Measurements from ENCODE around the gene CHIT1. TPM values are rescaled to one million over a fixed set of nuclear protein-coding genes. Genes with fewer than 3 reads are reported as not detected.
A peak's percentile ranks its signal among the peaks of the same experiment; 100 is the strongest.

CHIT1 gene
- total and polyA plus RNA-seq, 9 of the 15 experiments (the other 6 are each of a cell fraction or from before 2014, with no cell fraction given) = not detected

DNA sequence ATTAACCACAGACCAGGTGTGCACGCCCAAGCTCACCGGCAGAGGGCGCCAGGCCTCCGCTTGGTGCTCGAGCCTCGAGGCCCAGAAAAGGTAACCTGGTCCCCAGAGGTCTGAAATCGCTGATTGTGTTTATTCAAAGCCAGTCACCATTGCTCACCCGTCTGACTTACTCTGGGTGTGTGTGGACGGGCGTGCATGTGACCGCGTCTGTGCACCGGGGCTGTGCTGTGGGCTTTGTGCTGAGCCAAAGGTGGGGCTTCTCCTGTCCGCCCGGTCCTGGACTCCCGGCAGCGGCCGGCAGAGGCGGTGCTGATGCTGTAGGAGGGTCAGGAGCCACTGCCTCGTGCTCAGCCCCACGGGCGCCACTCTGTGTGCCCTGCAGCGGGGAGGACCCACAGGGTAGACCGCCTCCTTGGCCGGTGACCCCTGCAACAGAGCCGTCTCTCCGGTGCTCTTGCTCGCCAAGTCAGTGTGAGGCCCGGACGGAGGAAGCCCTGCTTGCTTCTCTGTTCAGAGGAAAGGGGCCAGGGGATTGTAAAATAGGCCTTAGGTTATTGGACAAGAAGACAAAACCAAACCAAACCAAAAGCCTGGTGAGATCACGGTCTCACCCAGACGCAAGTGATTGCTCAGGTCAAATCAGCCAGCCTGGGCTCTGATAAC, 43.9 kb upstream of the CHIT1 start (continued):
- TF ChIP-seq, protein P1, sequence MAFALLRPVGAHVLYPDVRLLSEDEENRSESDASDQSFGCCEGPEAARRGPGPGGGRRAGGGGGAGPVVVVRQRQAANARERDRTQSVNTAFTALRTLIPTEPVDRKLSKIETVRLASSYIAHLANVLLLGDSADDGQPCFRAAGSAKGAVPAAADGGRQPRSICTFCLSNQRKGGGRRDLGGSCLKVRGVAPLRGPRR (CRISPR knock-in tag; IDR thresholded peaks at IDR 0.05) = no peak
- TF ChIP-seq, protein P2, sequence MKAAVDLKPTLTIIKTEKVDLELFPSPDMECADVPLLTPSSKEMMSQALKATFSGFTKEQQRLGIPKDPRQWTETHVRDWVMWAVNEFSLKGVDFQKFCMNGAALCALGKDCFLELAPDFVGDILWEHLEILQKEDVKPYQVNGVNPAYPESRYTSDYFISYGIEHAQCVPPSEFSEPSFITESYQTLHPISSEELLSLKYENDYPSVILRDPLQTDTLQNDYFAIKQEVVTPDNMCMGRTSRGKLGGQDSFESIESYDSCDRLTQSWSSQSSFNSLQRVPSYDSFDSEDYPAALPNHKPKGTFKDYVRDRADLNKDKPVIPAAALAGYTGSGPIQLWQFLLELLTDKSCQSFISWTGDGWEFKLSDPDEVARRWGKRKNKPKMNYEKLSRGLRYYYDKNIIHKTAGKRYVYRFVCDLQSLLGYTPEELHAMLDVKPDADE (conservative IDR thresholded peaks at IDR 0.05; ENCODE audit: control insufficient read depth, low read depth, low read length) = no peak
- 0 out of 2 replicates have a peak, but pooled peaks have one; percentile 65 for TF ChIP-seq DIDO1 (tag; IDR thresholded peaks at IDR 0.05; ENCODE audit: low read depth)
- no peak for TF ChIP-seq PYGO2 (tag; IDR thresholded peaks at IDR 0.05)
- no peak for TF ChIP-seq POLR2A (conservative IDR thresholded peaks at IDR 0.05)
- TF ChIP-seq ADNP (tag; IDR thresholded peaks at IDR 0.05) = no peak
- no peak for TF ChIP-seq NFRKB (IDR thresholded peaks at IDR 0.05; ENCODE audit: low read depth)
- TF ChIP-seq NR2C2 (CRISPR knock-in tag; IDR thresholded peaks at IDR 0.05) = no peak
- TF ChIP-seq NR2C2 (tag; IDR thresholded peaks at IDR 0.05) = no peak; the same call in 1 of the 2 replicates
- TF ChIP-seq BRCA1 (IDR thresholded peaks at IDR 0.05) = no peak
- TF ChIP-seq BRCA1 (CRISPR knock-in tag; IDR thresholded peaks at IDR 0.05) = no peak
- TF ChIP-seq HDAC1 (IDR thresholded peaks at IDR 0.05) = no peak; a peak in 1 of 4 replicates
- TF ChIP-seq ETS2 (tag; IDR thresholded peaks at IDR 0.05; ENCODE audit: borderline replicate concordance, poor library complexity, severe bottlenecking) = no peak
- TF ChIP-seq E2F3 (CRISPR knock-in tag; IDR thresholded peaks at IDR 0.05) = no peak
- no peak for TF ChIP-seq GTF2A2 (tag; IDR thresholded peaks at IDR 0.05)
- peak; percentile 93 for TF ChIP-seq ZNF316 (IDR thresholded peaks at IDR 0.05)
- peak; percentile 98 for TF ChIP-seq CC2D1A (IDR thresholded peaks at IDR 0.05)
- TF ChIP-seq, protein P3, sequence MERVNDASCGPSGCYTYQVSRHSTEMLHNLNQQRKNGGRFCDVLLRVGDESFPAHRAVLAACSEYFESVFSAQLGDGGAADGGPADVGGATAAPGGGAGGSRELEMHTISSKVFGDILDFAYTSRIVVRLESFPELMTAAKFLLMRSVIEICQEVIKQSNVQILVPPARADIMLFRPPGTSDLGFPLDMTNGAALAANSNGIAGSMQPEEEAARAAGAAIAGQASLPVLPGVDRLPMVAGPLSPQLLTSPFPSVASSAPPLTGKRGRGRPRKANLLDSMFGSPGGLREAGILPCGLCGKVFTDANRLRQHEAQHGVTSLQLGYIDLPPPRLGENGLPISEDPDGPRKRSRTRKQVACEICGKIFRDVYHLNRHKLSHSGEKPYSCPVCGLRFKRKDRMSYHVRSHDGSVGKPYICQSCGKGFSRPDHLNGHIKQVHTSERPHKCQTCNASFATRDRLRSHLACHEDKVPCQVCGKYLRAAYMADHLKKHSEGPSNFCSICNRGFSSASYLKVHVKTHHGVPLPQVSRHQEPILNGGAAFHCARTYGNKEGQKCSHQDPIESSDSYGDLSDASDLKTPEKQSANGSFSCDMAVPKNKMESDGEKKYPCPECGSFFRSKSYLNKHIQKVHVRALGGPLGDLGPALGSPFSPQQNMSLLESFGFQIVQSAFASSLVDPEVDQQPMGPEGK (CRISPR knock-in tag; IDR thresholded peaks at IDR 0.05; ENCODE audit: borderline replicate concordance) = 0 out of 2 replicates have a peak, but pooled peaks have one; percentile 9
- TF ChIP-seq MYNN (IDR thresholded peaks at IDR 0.05) = 0 out of 2 replicates have a peak, but pooled peaks have one; percentile 69
- no peak for TF ChIP-seq MYNN (CRISPR knock-in tag; IDR thresholded peaks at IDR 0.05)
- TF ChIP-seq EWSR1 (IDR thresholded peaks at IDR 0.05; ENCODE audit: borderline replicate concordance, low read depth, partially characterized antibody) = no peak
- TF ChIP-seq, protein P4, sequence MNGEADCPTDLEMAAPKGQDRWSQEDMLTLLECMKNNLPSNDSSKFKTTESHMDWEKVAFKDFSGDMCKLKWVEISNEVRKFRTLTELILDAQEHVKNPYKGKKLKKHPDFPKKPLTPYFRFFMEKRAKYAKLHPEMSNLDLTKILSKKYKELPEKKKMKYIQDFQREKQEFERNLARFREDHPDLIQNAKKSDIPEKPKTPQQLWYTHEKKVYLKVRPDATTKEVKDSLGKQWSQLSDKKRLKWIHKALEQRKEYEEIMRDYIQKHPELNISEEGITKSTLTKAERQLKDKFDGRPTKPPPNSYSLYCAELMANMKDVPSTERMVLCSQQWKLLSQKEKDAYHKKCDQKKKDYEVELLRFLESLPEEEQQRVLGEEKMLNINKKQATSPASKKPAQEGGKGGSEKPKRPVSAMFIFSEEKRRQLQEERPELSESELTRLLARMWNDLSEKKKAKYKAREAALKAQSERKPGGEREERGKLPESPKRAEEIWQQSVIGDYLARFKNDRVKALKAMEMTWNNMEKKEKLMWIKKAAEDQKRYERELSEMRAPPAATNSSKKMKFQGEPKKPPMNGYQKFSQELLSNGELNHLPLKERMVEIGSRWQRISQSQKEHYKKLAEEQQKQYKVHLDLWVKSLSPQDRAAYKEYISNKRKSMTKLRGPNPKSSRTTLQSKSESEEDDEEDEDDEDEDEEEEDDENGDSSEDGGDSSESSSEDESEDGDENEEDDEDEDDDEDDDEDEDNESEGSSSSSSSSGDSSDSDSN (IDR thresholded peaks at IDR 0.05; ENCODE audit: borderline replicate concordance in 1 of 2, low read depth in 2 of 2, low read length in 2 of 2) = no peak
- TF ChIP-seq SPI1 (IDR thresholded peaks at IDR 0.05; ENCODE audit: borderline replicate concordance, low read depth, low read length) = no peak
